Trophoblast cell (in vitro differentiated cells and primary cell): ENCODE results near the gene CMYA5.

ENCODE experiments used
- DNase-seq, 2 donors: peaks; one replicate each; pipeline ENCODE4 v3.0.0-alpha.2; 2016
- H2AFZ ChIP-seq: 2 replicates; pipeline ENCODE4 v1.6.1; 2013; ENCODE audit warnings: low read length, moderate library complexity, mild to moderate bottlenecking; ENCODE audit not compliant: insufficient read depth, poor library complexity
- H2AK5ac ChIP-seq: 2 replicates; pipeline ENCODE4 v1.6.1; 2013; ENCODE audit warnings: mild to moderate bottlenecking, low read length
- H2BK120ac ChIP-seq: 2 replicates; pipeline ENCODE4 v1.6.1; 2013; ENCODE audit warnings: low read length, mild to moderate bottlenecking, moderate library complexity; ENCODE audit not compliant: insufficient read depth, poor library complexity
- H2BK12ac ChIP-seq: 2 replicates; pipeline ENCODE4 v1.6.1; 2013; ENCODE audit warnings: mild to moderate bottlenecking, low read length, moderate library complexity
- H2BK5ac ChIP-seq: 2 replicates; pipeline ENCODE4 v1.6.1; 2013; ENCODE audit warnings: low read length, low read depth, moderate library complexity, mild to moderate bottlenecking; ENCODE audit not compliant: poor library complexity
- H3K14ac ChIP-seq: 2 replicates; pipeline ENCODE4 v1.6.1; 2013; ENCODE audit warnings: mild to moderate bottlenecking, low read length
- H3K18ac ChIP-seq: 2 replicates; pipeline ENCODE4 v1.6.1; 2013; ENCODE audit warnings: mild to moderate bottlenecking, low read length
- H3K23ac ChIP-seq: 2 replicates; pipeline ENCODE4 v1.6.1; 2013; ENCODE audit warnings: low read length
- H3K27ac ChIP-seq: 2 replicates; pipeline ENCODE4 v1.5.1; 2013; ENCODE audit warnings: low read depth, mild to moderate bottlenecking, inconsistent platforms, low read length, moderate library complexity
- H3K27me3 ChIP-seq: 2 replicates; pipeline ENCODE4 v1.6.1; 2013; ENCODE audit warnings: inconsistent platforms, mild to moderate bottlenecking, low read length, moderate library complexity; ENCODE audit not compliant: insufficient read depth
- H3K36me3 ChIP-seq, 2 experiments: 1 replicate in 1 of 2; 2 replicates in 1 of 2; pipeline ENCODE4 v1.6.1; 2013; ENCODE audit warnings: low read length in 2 of 2, mild to moderate bottlenecking in 2 of 2, moderate library complexity in 1 of 2; ENCODE audit not compliant: insufficient read depth in 2 of 2, control insufficient read depth in 1 of 2
- H3K4ac ChIP-seq: 2 replicates; pipeline ENCODE4 v1.6.1; 2013; ENCODE audit warnings: low read depth, mild to moderate bottlenecking, low read length, moderate library complexity
- H3K4me1 ChIP-seq, 2 experiments: 1 replicate in 1 of 2; 2 replicates in 1 of 2; pipeline ENCODE4 v1.6.1; 2013; ENCODE audit warnings: low read length in 2 of 2, mild to moderate bottlenecking in 2 of 2, moderate library complexity in 1 of 2; ENCODE audit not compliant: insufficient read depth in 2 of 2, control insufficient read depth in 1 of 2
- H3K4me2 ChIP-seq: 2 replicates; pipeline ENCODE4 v1.6.1; 2013; ENCODE audit warnings: inconsistent platforms, mild to moderate bottlenecking, low read length, moderate library complexity
- H3K4me3 ChIP-seq: 2 replicates; pipeline ENCODE4 v1.5.1; 2013; ENCODE audit warnings: mild to moderate bottlenecking, low read depth, low read length, inconsistent platforms
- H3K79me1 ChIP-seq: one replicate; pipeline ENCODE4 v1.6.1; 2013; ENCODE audit warnings: low read length
- H3K79me2 ChIP-seq: 2 replicates; pipeline ENCODE4 v1.6.1; 2013; ENCODE audit warnings: low read length, mild to moderate bottlenecking; ENCODE audit not compliant: control insufficient read depth, insufficient read depth, poor library complexity
- H3K9ac ChIP-seq: 2 replicates; pipeline ENCODE4 v1.6.1; 2013; ENCODE audit warnings: mild to moderate bottlenecking, low read length
- H3K9me3 ChIP-seq: 2 replicates; pipeline ENCODE4 v1.6.1; 2013; ENCODE audit warnings: low read depth, mild to moderate bottlenecking, control low read depth, inconsistent platforms, low read length; ENCODE audit not compliant: insufficient read depth
- H4K12ac ChIP-seq: 2 replicates; pipeline ENCODE4 v1.6.1; 2013; ENCODE audit warnings: low read depth, mild to moderate bottlenecking, low read length, moderate library complexity
- H4K8ac ChIP-seq: 2 replicates; pipeline ENCODE4 v1.6.1; 2013; ENCODE audit warnings: low read depth, mild to moderate bottlenecking, low read length, moderate library complexity
- H4K91ac ChIP-seq: one replicate; pipeline ENCODE4 v1.6.1; 2013; ENCODE audit warnings: low read depth, mild to moderate bottlenecking, low read length, moderate library complexity
- WGBS: extraction: QIAGEN DNeasy Blood & Tissue Kit; methylation state at CpG from one replicate; pipeline ENCODE4 v1.1.7; 2013; ENCODE audit warnings: missing lambda C conversion rate; ENCODE audit not compliant: insufficient read length, insufficient coverage; ENCODE audit errors: extremely low coverage; 5-methylcytosine and 5-hydroxymethylcytosine counted together

The CMYA5 gene

DNA sequence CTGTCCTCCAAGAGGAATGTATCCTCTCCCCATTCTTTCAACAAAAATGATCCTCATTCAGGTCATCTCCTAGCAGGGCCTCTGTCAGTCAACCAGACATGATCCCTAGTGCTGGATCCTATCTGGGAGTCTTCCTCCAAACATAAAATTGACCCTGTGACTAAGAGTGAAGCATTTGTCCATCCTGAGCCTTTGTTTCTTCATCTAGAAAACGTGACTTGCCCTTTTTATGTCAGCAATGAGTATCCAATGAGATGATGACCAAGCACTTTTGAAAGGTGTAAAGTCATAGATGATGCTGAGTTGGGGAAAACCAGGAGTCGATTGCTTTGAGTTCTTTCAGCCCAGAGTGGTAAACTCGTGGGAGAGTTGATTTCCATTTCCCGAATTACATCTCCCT, 143.3 kb downstream of the CMYA5 start:
- no peak overlapping the region for H3K18ac ChIP-seq
- no peak overlapping the region for H3K23ac ChIP-seq
- WGBS, result no CpG with 5 or more reads among the region's 4 CpGs
- no peak overlapping the region for H2BK12ac ChIP-seq
- H4K91ac ChIP-seq, result no peak overlapping the region
- H3K79me1 ChIP-seq, result no peaks in the 10 kb centered on the region
- no peak overlapping the region for H3K4me3 ChIP-seq
- no peak for DNase-seq
- H3K27ac ChIP-seq, result no peak overlapping the region
- H2BK5ac ChIP-seq, result no peak overlapping the region
- no peaks in the 10 kb centered on the region for H3K27me3 ChIP-seq
- no peak overlapping the region for H4K8ac ChIP-seq
- no peak overlapping the region for H2AK5ac ChIP-seq
- H3K9ac ChIP-seq, result no peak overlapping the region
- no peak overlapping the region for H3K4me2 ChIP-seq
- H3K9me3 ChIP-seq, result no peaks in the 10 kb centered on the region
- no peaks in the 10 kb centered on the region for H3K36me3 ChIP-seq
- no peak overlapping the region for H2BK120ac ChIP-seq
- no peaks in the 10 kb centered on the region for H3K4me1 ChIP-seq
- H4K12ac ChIP-seq, result no peak overlapping the region
- no peak overlapping the region for H3K14ac ChIP-seq
- no peak overlapping the region for H3K4ac ChIP-seq
- no peak overlapping the region for H2AFZ ChIP-seq
- no peaks in the 10 kb centered on the region for H3K79me2 ChIP-seq

DNA sequence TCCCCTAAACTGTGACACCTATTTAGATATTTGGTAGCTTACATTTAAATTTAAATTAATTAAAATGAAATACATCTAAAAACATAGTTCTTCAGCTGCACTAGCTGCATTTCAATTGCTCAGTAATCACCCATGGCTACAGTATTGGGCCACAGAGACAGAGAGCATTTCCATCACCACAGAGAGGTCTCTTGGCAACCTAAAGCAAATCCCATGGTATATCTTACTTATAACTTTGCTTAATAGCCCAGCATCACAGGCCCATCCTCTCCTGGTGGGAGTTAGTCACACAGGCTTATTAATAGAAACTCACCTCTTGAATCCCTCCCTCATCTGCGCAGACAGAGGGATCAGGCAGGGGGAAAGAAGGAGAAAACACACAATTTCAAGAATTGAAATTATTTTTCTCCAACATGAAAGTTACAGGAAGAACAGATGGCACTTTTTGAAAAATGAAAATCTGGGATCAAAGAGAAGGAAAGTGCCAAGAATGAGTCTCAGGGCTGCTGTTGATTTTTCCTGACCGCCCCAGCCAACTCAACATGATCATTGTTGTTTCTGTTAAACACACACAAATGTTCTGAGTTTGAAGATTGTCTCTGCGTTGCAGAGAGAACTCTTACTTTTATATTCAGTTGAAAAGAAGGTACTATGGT, 144.6 kb downstream of the CMYA5 start:
- no peak overlapping the region for H3K27ac ChIP-seq
- no peaks in the 10 kb centered on the region for H3K9me3 ChIP-seq
- H2AK5ac ChIP-seq, result no peak overlapping the region
- no peaks in the 10 kb centered on the region for H3K36me3 ChIP-seq
- H2BK12ac ChIP-seq, result no peak overlapping the region
- no CpG with 5 or more reads among the region's 3 CpGs for WGBS
- H3K79me2 ChIP-seq, result no peaks in the 10 kb centered on the region
- H3K27me3 ChIP-seq, result no peaks in the 10 kb centered on the region
- H4K91ac ChIP-seq, result no peak overlapping the region
- H2BK120ac ChIP-seq, result no peak overlapping the region
- H3K4ac ChIP-seq, result no peak overlapping the region
- no peak overlapping the region for H4K12ac ChIP-seq
- H3K79me1 ChIP-seq, result no peaks in the 10 kb centered on the region
- H3K23ac ChIP-seq, result no peak overlapping the region
- H3K4me2 ChIP-seq, result no peak overlapping the region
- no peak overlapping the region for H3K9ac ChIP-seq
- H3K14ac ChIP-seq, result no peak overlapping the region
- H2BK5ac ChIP-seq, result no peak overlapping the region
- no peak overlapping the region for H2AFZ ChIP-seq
- H3K4me3 ChIP-seq, result no peak overlapping the region
- no peak for DNase-seq
- no peak overlapping the region for H4K8ac ChIP-seq
- H3K18ac ChIP-seq, result no peak overlapping the region
- no peaks in the 10 kb centered on the region for H3K4me1 ChIP-seq

DNA sequence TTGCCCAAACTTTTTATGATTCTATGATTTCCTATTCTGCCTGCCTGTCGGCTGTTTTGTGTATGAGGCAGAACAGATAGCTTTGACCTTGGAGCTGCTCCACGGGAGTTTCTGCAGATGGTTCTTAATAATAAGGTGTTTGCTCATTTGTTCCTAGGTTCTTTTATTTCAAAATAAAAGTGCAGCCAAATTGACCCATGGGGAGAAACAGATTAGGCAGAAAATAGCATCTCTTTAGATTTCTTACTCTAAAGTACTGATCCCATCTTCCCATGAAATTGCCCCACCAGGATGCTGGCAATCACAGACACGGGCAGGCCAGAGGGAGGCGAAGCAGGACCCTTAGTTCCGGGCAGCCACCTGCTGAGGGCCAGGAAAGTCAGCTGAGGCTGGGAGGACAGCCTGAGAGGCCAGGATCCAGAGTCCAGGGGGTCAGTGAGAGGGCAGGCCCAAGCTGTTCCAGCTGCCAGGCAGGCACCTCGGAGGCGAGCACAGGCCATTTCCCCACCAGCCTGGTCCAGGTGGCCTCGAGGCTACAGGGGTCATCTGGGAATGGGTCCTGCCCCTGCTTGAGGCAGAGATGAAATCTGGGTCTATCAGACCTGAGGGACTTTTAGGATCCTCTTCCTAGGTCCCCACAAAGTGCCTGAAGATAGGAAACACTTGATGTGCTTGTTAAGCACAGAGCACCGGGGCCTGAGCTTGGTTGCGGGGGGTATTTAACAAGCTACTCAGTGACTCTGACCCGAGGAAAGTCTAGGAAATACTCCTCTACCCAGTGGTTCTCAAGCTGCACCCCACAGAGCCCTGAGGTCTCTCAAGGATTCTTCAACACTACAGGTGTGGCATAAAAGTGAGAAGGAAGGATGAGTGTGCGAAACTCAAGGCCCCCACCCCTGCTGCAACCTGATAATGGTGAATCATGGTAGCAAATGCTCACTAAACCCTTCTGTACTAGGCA, 145.4 kb downstream of the CMYA5 start:
- Histone ChIP-seq H2AK5ac (no peak overlapping the region), H2BK5ac (no peak overlapping the region), H4K12ac (no peak overlapping the region), H3K4ac (no peak overlapping the region), H2AFZ (no peak overlapping the region), H3K79me1 (no peaks in the 10 kb centered on the region), H3K36me3 (no peaks in the 10 kb centered on the region), H3K9me3 (no peaks in the 10 kb centered on the region), H3K4me2 (no peak overlapping the region), H3K9ac (no peak overlapping the region), H3K14ac (no peak overlapping the region), H2BK120ac (no peak overlapping the region), H3K18ac (no peak overlapping the region), H4K91ac (no peak overlapping the region), H3K23ac (no peak overlapping the region), H3K4me1 (no peaks in the 10 kb centered on the region), H3K4me3 (no peak overlapping the region), H3K27me3 (no peaks in the 10 kb centered on the region), H3K79me2 (no peaks in the 10 kb centered on the region), H2BK12ac (no peak overlapping the region), H3K27ac (no peak overlapping the region), H4K8ac (no peak overlapping the region)
- WGBS, result no CpG with 5 or more reads among the region's 12 CpGs
- DNase-seq, result no peak

DNA sequence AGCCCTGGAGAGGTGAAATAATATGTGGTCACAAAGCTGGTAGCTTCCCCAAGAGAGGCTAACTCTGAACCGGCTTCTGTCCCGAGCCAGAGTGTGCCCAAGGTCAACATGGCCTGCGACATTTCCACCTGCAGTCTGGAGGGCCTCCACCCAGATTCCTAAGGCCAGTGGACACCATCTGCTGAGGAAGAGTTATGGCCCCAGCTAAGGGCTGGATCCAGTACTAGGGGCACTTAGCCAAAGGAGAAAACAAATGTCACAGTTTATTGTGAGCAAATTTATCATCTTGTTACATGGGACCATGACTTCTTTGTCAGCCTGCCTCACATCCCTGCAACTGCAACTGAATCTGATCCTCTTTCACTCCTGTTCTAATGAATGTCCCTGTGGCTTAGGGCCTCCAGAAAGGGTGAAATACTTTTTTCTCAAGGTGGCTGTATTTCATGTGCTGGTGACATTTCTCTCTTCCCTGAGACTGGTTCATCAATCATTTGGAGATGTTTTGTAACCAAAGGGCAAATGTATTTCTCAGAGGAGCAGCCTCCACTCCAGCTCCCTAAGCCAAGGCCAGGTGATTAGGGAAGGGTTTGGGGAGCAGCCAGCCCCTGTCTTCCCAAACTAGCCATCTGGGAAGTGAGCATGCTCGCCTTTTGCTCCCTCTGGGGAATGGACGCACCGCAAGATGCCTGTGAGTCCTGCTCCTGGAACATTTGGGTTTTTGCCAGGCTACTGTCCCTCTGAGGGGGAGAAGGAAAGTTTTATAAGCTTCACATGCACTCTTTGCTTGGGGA, 148.3 kb downstream of the CMYA5 start:
- H3K4me2 ChIP-seq, result no peak overlapping the region
- no peak overlapping the region for H3K9ac ChIP-seq
- H4K12ac ChIP-seq, result no peak overlapping the region
- no peak for DNase-seq
- H3K36me3 ChIP-seq, result no peaks in the 10 kb centered on the region
- WGBS, result no CpG with 5 or more reads among the region's 6 CpGs
- H3K4me1 ChIP-seq, result no peaks in the 10 kb centered on the region
- H2BK5ac ChIP-seq, result no peak overlapping the region
- no peak overlapping the region for H3K4me3 ChIP-seq
- no peak overlapping the region for H2AK5ac ChIP-seq
- H3K23ac ChIP-seq, result no peak overlapping the region
- H4K8ac ChIP-seq, result no peak overlapping the region
- H3K4ac ChIP-seq, result no peak overlapping the region
- no peaks in the 10 kb centered on the region for H3K9me3 ChIP-seq
- no peak overlapping the region for H2BK120ac ChIP-seq
- H4K91ac ChIP-seq, result no peak overlapping the region
- H3K79me1 ChIP-seq, result no peaks in the 10 kb centered on the region
- no peak overlapping the region for H2BK12ac ChIP-seq
- no peak overlapping the region for H2AFZ ChIP-seq
- no peaks in the 10 kb centered on the region for H3K79me2 ChIP-seq
- H3K14ac ChIP-seq, result no peak overlapping the region
- H3K27me3 ChIP-seq, result no peaks in the 10 kb centered on the region
- no peak overlapping the region for H3K27ac ChIP-seq
- no peak overlapping the region for H3K18ac ChIP-seq
